ENCODE measurements around the gene HMG20A. TPM values are rescaled to one million over a fixed set of nuclear protein-coding genes. Genes with fewer than 3 reads are reported as not detected.

Gene HMG20A
- total and polyA plus RNA-seq, 10 of the 15 experiments (the other 5 are each of a cell fraction or from before 2014, with no cell fraction given) = 30.0 to 98.7 (median 46.8) TPM

GRCh38 chr15:77494073-77494867 lies 73.6 kb downstream of the HMG20A start:
- CTCF ChIA-PET = interaction anchor here (0.8 to 10.5 kb wide), 8 partner anchors 10 to 373 kb away, joined by 3 to 411 read pairs (median 6); no protein-coding TSS in a partner anchor
- POLR2A ChIA-PET = interaction anchor here (0.6 to 3.0 kb wide), 2 partner anchors 293 to 307 kb away, joined by 6 to 16 read pairs; no protein-coding TSS in a partner anchor

More at GRCh38 chr15:77494073-77494867, 73.6 kb downstream of the HMG20A start:
- RAD21 ChIA-PET (ENCODE audit: unreplicated experiment) = interaction anchor here (0.8 to 10.5 kb wide), 7 partner anchors 14 to 375 kb away, joined by 3 to 279 read pairs (median 6); partner anchors contain the start of gene PEAK1
- Histone ChIP-seq H3K4me1 (ENCODE audit: control insufficient read depth, insufficient read depth, low read length) (peaks cover 20% of the 10 kb centered on the region), H3K79me2 (ENCODE audit: control insufficient read depth, insufficient read depth, low read length) (no peaks in the 10 kb centered on the region), H4K20me1 (ENCODE audit: control insufficient read depth, insufficient read depth) (no peaks in the 10 kb centered on the region), H3K4me3 (no peak overlapping the region), H3K27me3 (replicated peaks in 1 of 2; ENCODE audit: control insufficient read depth in 2 of 2, insufficient read depth in 2 of 2, low read length in 1 of 2) (no peaks in the 10 kb centered on the region), H3K4me2 (ENCODE audit: control insufficient read depth, insufficient read depth) (no peak overlapping the region), H3K9me3 (replicated peaks; ENCODE audit: control insufficient read depth, insufficient read depth, low read length) (no peaks in the 10 kb centered on the region), H3K36me3 (ENCODE audit: control insufficient read depth in 2 of 2, insufficient read depth in 2 of 2, low read length in 1 of 2) (0 out of 4 replicates have a peak, but pooled peaks cover 0 to 5% of the 10 kb centered on the region in 2 experiments), H2AFZ (ENCODE audit: control insufficient read depth, low read depth, low read length) (no peak overlapping the region), H3K9ac (ENCODE audit: control insufficient read depth, insufficient read depth, low read length) (no peak overlapping the region), H3K27ac (ENCODE audit: control insufficient read depth, insufficient read depth) (no peak overlapping the region)
- no TSS peak for BruUV-seq (replicated peaks)
- TF ChIP-seq BCLAF1 (IDR thresholded peaks at IDR 0.05) (no peak), ATF7 (IDR thresholded peaks at IDR 0.05; ENCODE audit: low read depth) (no peak), SIN3A (IDR thresholded peaks at IDR 0.05; ENCODE audit: low read depth, low read length) (no peak), BCL11A (IDR thresholded peaks at IDR 0.05; ENCODE audit: low read depth, low read length) (no peak)
- DNase-seq (ENCODE audit: low read depth, low spot score) (no peak), ATAC-seq (no peak), FAIRE-seq (no peak)
- in situ Hi-C loops (cut with MboI) = no loop called here
- SMC1A ChIA-PET (ENCODE audit: uncharacterized antibody, unreplicated experiment) = interaction anchor here (0.7 to 10.1 kb wide), 12 partner anchors 14 to 521 kb away, joined by 3 to 269 read pairs (median 4); no protein-coding TSS in a partner anchor
- intact Hi-C loops (cut with micrococcal nuclease; ENCODE audit: unreplicated experiment) = no loop called here
- WGBS (ENCODE audit: insufficient coverage, insufficient replicate concordance, low lambda C conversion rate, missing lambda C conversion rate) = 75% methylated on average over 2 of the region's 2 CpGs
